GM21717 (cell line): ENCODE results near the gene IL3.

Experiments used
- ATAC-seq: cut with Tn5 transposase; IDR thresholded peaks from one replicate; pipeline ENCODE4 v1.9.1; 2021; ENCODE audit warnings: mild to moderate bottlenecking, moderate library complexity; ENCODE audit not compliant: unreplicated experiment

The IL3 gene

DNA sequence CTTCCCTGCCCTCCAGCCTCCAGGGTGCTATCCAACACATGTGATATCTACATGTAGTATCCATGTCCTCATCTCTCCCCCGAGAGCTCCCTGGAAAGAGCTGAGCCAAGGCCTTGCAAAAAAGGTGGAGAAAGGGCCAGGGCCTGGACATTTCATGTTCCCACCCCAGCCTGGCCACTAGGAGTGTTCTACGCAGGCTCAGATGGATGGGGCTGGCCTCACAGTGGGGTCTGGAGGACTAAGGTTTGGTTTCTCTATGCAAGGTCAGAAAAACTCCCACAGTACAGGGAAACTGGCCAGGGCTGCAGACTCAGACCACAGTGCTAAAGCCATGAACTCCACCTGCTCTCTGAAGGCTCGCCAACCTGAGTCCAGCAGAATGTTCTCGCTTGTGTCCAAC is 11.6 kb downstream of the IL3 start:
- no peak for ATAC-seq

DNA sequence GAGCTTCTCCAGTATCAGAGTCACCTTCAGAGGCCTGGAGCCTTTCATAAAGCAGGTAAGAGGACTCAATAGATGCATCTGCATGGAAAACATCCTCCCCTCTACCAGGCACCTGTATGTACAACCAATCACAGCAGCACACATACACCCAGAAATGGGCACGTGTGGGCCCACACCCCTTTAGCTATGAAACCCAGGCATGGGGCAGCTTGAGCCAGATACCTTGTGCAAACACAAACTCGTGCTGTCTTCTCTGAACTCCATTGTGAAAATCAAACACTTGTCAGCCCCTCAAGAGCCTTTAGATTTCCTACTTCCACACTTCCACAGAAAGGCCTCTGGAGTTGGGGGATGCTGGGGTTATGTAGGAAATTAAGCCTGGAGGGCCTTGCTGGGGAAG is 12.1 kb downstream of the IL3 start:
- no peak for ATAC-seq

DNA sequence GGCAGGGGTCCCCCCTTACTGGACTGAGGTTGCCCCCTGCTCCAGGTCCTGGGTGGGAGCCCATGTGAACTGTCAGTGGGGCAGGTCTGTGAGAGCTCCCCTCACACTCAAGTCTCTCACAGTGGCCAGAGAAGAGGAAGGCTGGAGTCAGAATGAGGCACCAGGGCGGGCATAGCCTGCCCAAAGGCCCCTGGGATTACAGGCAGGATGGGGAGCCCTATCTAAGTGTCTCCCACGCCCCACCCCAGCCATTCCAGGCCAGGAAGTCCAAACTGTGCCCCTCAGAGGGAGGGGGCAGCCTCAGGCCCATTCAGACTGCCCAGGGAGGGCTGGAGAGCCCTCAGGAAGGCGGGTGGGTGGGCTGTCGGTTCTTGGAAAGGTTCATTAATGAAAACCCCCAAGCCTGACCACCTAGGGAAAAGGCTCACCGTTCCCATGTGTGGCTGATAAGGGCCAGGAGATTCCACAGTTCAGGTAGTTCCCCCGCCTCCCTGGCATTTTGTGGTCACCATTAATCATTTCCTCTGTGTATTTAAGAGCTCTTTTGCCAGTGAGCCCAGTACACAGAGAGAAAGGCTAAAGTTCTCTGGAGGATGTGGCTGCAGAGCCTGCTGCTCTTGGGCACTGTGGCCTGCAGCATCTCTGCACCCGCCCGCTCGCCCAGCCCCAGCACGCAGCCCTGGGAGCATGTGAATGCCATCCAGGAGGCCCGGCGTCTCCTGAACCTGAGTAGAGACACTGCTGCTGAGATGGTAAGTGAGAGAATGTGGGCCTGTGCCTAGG is 13.0 kb downstream of the IL3 start, which contains the start of gene CSF2:
CSF2 (plus strand) TSS at position 559 of the 783 bp plus-strand sequence; CDS start at position 594, 35 bp downstream.
- ATAC-seq, result no peak

DNA sequence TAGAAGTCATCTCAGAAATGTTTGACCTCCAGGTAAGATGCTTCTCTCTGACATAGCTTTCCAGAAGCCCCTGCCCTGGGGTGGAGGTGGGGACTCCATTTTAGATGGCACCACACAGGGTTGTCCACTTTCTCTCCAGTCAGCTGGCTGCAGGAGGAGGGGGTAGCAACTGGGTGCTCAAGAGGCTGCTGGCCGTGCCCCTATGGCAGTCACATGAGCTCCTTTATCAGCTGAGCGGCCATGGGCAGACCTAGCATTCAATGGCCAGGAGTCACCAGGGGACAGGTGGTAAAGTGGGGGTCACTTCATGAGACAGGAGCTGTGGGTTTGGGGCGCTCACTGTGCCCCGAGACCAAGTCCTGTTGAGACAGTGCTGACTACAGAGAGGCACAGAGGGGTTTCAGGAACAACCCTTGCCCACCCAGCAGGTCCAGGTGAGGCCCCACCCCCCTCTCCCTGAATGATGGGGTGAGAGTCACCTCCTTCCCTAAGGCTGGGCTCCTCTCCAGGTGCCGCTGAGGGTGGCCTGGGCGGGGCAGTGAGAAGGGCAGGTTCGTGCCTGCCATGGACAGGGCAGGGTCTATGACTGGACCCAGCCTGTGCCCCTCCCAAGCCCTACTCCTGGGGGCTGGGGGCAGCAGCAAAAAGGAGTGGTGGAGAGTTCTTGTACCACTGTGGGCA is 13.8 kb downstream of the IL3 start:
- ATAC-seq, result no peak

GRCh38 chr5:132074772-132075718 is 14.6 kb downstream of the IL3 start:
- no peak for ATAC-seq

- ATAC-seq, result no peak
These were observed 15.2 kb downstream of the IL3 start for GRCh38 chr5:132075719-132076077.

GRCh38 chr5:132076202-132076830 is 15.9 kb downstream of the IL3 start:
- no peak for ATAC-seq

- ATAC-seq, result no peak
These were observed 16.5 kb downstream of the IL3 start for GRCh38 chr5:132076983-132077382.

DNA sequence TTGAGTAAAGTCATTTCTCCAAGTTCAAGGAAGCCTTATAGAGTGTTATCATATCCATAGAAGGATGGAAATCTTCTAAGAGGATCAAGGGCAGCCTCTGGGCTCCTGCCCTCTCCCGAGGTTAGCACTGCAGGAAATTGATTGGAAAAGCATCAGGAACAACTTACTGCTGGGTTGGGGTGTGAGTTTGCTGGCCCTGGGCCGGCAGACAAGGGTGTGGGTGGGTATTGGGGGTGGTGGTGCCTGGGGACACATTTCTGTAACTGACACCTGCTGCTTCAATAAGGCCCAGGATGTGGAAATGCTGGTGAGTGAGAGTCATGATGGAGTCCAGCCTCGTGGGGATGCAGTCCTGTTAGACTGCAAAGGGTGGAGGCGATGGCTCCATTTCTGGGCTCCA is 18.6 kb downstream of the IL3 start:
- ATAC-seq, result no peak

GRCh38 chr5:132079619-132080018 is 19.2 kb downstream of the IL3 start:
- ATAC-seq, result no peak

DNA sequence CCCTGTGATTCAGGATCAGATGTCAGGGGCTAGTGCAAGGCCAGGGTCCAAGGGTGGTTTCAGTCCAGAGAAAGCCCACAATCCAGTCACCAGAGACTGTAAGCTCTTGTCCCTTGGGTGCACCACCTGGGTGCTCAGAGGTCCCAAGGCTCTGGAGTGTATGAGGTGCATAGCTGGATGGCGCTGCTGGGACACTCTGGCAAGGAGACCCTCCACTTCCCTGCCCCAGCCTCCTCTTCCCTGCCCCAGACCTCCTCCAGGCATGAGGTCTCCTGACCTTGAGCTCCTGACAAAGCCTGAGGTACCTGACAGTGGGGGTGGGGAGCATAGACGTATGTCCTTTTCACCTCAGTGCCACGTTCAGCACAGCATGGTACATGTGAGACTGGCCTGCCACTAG is 20.1 kb downstream of the IL3 start:
- no peak for ATAC-seq

- ATAC-seq, result no peak
These were observed 21.0 kb downstream of the IL3 start for GRCh38 chr5:132081458-132081857.

DNA sequence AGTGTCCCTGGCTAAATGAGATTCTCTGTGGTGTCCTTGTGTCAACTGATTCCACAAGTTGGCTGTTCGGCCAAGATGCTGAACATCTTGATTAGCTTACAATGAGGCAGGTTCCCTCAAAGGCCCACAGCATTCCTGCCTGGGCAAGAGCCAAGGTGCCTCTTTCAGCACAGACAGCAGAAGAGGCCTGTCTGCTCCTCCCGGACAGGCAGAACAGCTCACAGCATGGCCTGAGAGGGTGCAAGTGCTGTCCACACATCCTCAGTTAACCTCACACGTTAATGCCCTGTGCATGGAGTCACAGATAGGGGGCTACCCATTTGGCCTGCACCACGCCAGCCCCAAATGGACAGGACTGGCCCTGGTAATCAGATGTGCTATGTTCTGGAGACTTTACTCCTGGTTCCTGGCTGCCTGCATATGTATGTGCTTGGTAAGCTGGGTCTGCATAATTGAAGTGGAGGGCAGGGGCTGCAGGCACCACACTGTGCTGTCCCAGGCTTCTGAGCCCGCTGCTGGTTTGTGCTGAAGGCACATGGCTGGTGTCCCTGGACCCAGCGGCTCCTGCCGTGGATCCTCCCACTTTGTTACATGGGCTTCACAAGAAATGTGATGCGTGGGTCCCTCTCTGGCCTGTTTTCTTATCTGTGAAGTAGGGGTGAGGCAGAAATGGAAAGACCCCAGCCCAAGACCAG is 22.0 kb downstream of the IL3 start:
- ATAC-seq, result no peak

DNA sequence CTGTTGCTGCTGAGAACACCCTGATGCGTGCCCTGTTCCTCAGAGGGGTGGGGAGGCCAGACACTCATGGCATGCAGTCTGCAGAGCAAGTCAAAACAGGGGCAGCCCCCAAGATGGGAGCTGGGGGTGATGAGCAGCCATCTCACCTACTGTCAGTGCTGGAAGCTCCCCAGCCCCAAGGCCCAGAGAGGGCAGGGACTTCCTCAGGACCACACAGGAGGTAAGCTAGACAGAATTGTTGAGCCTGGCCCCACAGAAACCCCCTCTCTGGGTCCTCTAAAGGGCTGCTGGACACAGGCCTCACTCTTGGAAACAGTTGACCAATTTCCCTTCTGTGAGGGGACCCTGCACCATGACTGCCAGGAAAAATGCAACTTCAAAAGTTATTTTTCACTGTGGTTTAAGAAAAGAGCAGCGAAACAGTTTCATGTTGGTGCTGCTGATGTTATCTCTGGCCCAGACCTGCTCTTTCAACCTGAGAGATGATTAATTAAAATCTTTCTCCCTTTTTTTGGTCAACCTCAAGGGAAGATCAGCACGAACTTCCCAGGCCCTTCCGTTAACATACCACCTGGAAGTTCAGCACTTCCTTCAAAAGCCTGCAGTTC is 22.7 kb downstream of the IL3 start:
- no peak for ATAC-seq

DNA sequence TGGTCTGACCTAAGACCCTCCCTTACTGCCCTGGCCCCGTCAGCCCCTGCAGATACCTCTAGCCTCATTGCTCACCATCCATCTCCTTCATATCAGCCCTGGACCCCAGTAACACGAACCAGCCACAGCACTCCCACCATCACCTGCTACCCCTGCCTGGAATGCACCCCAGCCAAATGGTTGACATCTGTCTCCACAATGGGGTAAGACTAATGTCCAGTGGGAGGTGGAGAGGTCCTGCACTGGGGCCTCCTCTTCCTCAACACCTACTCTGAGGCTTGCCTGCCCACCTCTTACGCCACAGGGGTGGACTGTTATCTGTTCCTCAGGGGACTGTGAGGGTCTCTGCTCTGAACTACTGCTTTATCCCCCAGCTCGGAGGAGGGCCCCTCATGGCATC is 25.2 kb downstream of the IL3 start:
- no peak for ATAC-seq

DNA sequence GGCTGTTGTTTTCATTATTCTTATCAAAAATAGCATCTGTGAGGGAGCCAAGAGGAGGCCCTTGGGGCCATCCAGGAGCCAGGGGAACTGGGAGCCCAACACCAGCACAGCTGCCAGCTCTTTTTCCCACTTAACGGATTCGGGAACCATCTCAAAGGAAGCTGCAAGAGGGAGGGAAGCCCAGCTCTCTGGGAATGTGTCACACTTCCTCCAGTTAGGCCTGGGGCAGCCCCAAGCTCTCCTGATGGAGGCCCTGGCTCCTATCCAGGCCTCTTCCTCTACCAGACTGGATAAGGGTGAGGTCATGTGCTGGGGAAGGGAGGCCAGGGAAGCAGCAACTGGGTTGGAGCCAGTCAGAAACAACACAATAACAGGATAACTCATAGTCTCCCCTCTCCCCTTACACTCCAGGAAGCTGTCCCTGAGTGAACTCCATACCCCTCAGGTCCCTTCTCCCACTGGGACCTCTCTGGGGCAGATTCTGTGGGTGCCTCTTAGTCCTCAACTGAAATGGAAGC is 25.9 kb downstream of the IL3 start:
- no peak for ATAC-seq

DNA sequence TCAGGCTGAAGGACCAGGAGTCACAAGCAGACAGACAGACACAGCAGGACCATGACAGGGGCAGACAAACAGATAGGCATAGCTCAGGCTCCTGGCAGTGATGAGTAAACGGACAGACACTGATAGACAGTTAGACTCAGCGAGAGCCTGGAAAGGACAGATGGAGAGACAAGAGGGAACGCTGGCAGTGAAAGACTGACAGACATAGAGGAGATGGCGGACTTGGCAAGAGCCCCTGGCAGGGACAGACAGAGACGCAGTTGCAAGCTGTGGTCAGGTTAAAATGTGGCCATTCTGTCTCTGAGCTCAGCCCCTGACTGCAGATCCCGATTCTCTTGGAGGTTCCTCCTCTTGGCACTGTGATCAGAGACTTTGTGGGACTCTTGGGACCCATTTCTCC is 26.7 kb downstream of the IL3 start:
- ATAC-seq, result no peak

GRCh38 chr5:132087661-132088060 is 27.2 kb downstream of the IL3 start:
- ATAC-seq, result no peak

DNA sequence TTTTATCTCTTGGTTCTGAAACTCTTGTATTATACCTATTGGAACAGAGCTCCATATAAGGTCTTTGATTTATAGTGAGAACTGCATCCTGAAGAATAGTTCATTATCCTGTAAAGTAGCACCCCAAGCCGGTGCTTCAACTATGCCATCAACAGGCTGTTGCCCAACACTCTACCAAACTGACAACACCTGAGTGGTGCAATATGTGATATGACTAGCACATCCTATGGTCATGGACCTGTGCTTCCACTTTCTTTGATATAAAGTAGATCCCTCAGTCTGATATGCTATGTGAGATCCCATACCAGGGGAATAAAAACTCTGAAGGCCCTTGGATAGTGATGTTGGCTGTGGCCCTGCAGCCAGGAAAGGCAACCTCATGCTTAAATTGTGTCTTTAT is 28.9 kb downstream of the IL3 start:
- ATAC-seq, result no peak

DNA sequence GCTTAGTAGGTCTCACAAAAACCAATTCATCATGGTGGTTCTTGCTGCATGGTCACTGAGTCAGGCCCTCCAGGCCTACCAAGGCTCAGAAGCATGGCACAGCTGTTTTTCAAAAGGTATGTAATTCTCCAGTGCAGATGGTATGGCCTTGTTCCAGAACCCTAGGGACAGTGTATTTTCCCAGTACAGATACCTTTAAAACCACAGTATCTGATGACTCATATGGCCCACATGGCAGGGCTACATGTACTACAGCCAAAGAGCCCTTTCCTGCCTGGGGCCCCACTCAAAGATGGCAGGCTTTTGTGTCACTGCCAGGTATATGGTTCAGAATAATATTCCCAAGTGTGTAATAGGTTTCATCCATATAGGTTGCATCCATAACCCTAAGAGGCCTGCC is 29.7 kb downstream of the IL3 start:
- ATAC-seq, result no peak
